ENCODE results near the gene RACK1. TPM values are rescaled to one million over a fixed set of nuclear protein-coding genes. Genes with fewer than 3 reads are reported as not detected.

RACK1 gene
- total RNA-seq, 1 donor from 2014 or later: 1,941 TPM

DNA sequence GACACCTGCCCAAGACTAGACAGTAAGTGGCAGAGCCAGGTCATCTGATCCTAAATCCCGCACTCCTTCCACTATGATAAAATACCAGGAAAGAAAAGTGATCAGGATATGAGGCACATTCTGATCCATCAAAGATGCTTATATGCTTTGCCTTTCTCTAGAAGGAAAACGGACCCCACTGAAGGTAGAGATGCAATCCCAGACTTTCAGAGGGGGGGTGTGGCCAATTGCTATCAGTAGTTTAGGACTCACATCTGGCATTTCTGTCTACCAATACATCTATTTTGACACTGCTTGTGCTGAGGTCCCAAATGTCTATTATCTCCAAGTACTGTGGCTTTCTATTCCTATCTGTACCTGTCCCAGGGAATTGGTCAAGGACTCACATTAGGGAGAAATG lies 15.6 kb upstream of the RACK1 start:
- ATAC-seq: no peak

DNA sequence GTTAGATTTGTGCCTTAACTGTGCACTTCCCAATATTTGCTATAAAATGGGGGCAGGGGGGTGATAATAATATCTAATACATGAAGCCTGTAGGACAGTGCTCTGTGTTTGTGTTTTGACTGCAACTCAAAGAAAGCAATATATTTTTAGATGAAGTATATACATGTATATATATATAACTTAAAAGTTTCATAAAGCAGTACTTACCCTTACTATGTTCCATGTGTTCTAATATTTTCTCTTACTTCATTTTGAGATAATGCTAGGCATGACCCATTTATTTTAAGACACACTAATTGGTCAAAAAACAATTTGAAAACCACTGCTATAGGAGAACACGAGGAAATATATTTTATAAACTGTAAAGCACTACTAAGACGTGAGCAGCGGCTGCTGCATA lies 14.9 kb upstream of the RACK1 start:
- no peak for ATAC-seq

DNA sequence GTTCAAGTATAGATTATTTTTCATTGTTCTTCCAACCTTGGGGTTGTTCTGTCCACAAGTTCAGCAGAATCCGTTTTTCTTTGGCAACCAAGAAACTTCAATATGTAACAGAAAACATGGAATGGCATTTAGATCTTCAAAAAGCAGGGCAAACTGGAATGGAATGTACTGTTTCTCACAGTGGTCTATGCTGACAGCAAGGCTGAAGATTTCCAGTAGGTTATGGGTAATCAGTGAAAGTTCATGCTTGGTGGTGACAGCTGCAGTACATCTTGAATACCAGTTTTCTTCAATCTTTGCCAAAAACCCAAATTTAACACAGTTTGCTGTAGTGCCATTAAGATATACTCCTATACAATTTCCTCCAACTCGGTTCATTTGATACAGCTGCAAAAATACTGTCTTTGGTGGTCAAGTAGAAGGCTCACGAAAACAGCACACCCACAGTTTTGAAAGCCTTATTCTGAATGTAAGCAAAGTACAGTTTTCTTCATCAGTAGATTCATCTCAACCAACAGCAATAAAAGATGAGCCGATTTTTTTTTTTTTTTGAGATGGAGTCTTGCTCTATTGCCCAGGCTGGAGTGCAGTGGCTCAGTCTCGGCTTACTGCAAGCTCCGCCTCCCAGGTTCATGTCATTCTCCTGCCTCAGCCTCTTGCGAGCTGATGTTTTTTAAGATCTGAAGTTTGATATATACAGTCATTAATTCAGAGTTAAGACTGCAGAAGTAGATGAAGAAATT lies 12.3 kb upstream of the RACK1 start:
- ATAC-seq: no peak

DNA sequence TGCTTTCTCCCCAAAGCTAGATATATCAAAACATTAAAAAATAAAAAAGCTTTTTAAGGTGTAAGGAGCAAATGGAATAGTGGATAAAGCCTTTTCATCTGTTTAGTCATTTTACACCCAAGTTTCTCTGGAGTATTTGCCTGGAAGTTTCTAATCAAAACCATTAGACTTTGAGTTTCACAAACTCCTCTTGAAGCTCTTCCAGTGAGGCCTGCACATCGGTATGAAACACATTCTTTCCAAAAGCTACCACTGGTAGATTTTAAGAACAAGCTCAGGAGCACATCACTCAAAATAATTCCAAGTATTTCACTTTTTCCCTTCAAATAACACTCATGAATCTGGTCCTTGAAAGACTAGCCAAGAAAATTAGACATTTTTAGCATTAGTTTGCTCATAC lies 11.6 kb upstream of the RACK1 start:
- no peak for ATAC-seq

DNA sequence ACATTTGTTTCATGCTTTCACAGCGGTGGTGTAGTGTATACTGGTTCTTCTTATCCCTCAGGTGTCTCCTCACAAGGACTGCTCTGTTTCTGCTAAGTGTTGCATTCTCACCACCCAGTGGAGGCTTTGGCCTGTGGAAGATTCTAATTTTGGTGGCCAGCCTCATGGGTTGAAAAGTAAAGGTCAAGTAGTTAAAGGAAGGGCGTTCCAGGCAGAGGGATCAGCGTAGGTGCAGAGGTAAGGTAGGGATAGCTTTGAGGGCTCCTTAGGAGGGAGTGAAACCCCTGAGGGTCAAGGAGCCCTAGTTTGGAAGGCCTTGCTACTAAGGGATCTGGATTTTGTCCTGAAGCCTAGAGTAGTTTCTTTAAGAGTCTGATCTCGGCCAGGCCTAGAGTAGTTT lies 4.6 kb upstream of the RACK1 start:
- no peak for ATAC-seq

DNA sequence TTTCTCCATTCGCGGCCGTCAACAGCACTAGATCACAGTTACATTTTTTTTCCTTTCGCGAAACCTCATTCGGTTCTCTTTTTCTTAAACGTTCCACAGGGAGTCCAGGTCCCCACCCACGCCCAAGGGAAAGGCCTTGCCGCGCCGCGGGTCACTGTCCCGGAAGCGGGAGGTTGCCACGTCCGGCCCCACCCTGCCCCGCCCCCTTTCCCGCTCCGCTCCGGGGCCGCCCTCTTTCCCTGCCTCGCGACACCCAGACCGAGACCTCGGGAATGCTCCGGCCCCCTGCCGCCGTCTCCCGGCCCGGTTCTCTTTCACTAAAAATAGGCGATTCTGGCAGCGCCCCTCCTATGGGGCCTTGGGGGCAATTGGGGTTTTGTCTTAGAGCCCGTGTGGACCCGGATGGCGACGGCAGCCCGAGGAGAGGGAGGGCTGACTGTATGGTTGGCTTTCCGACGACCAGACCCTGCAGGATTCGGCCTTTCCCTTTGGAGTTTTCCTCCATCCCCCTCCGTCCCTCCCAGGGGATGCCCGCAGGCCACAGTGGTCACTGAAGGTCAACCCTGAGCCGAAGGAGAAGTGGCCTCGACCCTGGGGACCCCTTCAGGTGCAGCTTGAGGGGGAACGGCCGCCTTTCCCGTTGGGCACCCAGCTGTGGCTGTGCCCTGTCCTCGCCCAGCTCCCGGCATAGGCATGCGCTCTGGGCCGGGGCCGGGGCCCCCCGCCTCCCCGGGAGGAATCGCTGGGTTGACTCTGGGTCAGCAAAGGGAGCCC lies 2.8 kb upstream of the RACK1 start:
- ATAC-seq: peak; percentile 81

DNA sequence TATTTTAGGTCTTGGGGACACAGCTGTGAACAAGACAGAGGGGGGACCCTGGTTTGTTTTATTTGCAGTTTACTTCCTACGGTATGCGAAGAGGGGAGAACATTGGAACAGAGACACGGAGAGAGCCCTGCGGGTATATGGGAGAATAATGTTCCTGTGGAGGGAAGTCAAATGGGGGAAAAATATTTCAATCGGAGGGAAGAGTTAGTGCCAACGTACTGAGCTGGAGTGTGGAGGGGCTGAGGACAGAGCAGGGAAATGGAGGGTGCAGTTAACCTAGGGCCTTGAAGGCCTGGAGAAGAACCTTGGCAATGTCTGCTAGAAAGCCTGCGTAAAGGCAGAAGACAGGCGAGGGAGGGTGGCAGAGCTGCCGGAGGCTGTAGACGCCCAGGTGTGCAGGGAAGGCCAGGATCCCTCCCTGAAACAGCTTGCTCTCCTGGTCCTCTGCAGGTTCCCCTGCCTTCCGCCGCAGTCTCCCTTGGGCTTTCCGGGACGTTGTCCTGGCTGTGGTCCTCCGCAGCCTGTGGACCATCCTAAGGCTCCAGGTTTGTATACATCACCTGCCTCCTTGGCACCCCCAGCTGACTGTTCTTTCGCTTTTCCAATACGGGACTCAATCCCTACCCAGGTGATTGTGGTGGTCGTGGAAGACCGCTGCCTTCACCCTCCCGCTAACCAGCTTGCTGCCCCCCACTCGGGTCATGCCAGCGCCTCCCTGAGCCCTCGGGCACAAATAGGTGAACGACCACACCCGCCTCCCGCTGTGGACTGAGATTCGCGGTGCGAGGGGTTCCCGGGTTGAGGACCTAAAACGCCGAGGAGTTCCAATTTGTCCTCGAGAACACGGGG lies 1.9 kb upstream of the RACK1 start:
- no peak for ATAC-seq

DNA sequence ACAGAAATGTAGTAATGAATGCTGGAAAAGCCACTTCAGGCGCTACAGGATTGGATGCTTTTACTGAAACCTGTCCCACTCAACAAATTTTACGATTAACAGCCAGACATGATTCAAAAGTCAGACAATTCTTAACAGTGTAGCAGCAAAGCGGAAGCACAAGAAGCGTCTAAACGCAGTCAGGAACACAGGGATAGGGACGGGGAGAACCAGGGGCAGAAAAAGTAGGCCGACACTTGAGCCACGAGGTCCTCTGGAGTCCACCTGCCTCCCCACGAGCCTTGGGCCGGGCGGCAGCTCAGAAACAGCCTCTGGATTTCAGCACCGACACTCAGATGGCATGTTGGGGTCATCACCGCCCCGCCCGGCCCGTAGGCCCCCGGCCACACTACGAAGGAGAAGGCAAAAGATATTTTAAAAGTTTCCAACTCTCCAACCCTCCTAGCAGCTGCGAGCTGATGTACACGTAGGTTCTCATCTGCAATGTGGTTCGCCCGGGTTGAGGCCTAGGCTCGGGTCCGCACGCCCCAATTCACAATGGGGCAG lies 615 bp downstream of the RACK1 start:
- no peak for ATAC-seq

DNA sequence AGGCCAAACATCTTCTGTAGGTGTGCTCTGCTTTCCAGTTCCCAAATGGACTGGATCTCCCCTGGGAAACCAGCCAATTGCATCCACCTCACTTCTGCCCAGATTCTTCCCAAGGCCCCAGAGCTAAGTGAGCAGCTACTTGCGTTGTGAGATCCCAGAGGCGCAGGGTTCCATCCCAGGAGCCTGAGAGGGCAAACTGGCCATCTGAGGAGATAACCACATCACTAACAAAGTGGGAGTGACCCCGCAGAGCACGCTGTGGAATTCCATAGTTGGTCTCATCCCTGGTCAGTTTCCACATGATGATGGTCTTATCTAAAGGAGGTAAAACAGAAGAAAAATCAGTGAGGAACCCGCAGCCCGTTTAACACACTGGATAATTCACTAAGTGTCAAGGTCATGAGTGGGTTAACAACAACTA lies 1.7 kb downstream of the RACK1 start:
- no peak for ATAC-seq

DNA sequence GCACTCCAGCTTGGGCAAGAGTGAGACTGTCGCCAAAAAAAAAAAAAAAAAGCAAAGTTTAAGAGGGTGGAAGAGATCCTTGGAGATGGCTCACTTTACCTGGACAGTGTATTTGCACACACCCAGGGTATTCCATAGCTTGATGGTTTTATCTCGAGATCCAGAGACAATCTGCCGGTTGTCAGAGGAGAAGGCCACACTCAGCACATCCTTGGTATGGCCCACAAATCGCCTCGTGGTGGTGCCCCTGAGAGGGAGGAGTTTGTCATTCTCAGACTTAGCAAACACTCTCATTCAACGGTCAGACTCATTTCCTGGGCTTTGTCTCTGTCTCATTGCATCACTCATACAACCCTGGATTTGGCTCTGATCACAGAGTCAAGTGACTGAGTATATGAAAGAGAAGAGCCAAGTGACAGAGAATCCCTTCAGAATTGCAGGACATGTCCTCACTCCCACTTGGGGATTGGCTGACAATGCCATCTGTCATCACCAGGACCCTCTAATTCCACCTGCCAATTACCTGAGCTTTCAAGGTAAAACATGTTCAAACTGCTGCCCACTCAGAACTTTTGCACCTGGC lies 2.2 kb downstream of the RACK1 start:
- peak; percentile 46 for ATAC-seq

DNA sequence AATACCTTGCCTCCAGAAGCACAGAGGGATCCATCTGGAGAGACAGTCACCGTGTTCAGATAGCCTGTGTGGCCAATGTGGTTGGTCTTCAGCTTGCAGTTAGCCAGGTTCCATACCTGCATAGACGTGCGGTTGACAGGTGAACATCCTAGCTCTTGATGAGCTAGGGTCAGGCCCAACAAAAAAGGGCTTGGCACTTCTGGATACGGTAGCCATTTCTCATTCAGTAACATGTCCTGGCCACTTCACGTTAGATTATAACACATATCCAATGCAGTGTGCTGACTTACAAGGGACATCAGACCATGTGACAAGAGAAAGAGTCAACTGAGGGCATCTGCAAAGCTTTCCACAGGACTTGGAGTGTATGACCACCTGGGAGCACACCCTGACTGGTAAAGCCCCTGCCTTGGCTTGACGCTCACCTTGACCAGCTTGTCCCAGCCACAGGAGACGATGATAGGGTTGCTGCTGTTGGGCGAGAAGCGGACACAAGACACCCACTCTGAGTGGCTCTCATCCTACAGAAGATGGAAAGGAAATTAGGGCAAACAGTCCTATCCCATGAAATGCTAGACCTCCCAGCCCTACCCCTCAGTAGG lies 4.5 kb downstream of the RACK1 start:
- ATAC-seq: no peak

DNA sequence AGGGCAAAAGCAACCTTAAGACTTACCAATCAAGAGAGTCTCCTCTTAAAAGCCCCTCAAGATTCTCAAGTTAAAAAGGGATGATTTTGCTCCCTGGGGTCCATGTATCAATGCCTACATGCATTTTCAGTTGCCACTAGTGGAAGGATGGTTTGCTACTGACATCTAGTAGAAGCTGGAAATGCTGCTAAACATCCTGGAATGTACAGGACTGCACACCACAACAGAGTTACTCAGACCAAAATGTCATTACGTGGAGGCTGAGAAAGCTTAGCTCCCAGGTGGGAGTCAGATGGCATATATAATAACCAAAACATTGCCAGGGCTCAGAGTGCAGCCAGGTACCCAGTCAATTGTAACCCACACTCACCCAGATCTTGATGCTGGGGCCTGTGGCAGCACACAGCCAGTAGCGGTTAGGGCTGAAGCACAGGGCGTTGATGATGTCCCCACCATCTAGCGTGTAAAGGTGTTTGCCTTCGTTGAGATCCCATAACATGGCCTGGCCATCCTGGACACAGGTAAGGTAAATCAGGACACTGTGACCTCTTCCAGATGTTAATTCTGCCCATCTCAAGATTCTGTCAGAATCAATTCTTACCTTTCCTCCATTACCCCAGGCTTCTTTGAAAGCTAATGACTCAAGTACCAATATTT lies 5.8 kb downstream of the RACK1 start:
- ATAC-seq: no peak

DNA sequence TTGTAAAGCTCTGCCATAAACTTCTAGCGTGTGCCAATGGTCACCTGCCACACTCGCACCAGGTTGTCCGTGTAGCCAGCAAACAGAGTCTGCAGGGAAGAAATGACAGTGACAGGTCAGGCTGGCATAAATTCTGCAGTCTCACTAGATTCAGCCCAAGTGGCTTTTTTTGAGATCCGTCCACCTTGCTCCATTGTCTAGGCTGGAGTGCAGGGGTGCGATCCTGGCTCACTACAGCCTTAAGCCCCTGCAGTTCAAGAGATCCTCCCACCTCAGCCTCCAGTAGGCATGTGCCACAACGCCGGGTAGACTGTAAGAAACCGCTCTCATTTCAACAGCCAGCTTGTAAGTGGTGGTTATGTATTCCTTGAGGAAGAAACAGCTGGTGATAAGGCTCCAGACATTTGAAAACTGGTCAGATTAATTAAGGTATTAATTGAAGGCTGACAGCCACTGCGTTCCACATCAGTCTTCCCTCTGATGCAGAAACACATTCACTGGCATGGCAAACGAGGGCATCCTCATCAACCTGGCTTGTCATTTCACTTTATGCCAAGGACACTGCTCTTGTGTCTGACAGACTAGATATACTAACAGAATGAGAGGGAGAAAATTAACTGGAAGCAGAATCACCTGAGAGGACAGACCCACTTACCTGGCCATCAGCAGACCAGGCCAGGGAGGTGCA lies 6.6 kb downstream of the RACK1 start:
- ATAC-seq: no peak

DNA sequence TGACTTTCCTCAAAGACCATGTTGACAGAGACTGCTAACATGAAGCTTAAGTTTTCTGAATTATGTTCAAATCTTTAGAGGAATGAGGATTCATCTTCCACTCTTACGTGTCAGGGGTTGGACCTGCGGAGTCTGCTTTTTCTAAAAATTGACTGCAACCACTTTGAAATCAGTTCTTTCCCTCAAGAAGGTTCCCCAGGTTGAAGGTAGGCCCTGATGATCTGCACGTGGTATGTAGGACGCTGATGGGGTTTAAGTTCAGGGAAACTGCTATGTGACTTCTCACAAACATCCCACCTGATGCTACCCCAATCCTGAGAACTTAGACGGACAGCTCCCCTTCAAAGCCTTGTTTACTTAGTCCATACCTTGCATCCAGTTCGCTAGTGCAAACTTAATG lies 7.2 kb downstream of the RACK1 start:
- ATAC-seq: no peak

DNA sequence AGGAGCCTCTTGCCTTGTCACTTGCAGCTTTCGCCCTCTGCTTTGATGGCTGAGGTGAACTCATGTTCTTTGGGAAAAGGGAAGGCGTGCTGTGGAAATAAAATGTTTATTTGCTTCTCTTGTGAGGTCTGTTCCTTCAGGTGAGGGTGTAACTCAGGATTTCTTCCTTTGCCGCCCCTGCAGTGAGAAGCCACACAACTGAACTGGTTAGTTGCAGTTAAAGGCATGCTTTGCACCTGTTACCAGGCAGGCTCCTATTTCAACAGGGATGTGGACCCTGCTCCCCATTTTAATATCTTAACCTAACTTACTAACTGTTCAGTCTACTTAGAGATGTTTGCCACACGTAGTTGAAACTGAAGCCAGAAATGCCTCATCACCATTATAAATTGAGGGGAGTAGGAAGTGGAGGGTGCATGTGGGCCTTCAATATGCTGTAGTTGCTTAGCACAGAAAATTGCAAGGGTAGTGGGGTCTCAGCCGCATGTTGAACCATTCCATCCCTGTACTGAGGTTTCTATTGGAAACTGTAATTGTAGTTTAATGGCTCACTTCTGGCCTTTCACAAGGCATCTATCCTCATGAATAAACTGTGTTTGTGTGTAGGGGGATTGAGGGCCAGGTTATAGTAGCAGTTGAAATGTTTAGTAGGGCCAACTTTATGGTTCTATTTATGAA lies 7.9 kb downstream of the RACK1 start:
- ATAC-seq: no peak

DNA sequence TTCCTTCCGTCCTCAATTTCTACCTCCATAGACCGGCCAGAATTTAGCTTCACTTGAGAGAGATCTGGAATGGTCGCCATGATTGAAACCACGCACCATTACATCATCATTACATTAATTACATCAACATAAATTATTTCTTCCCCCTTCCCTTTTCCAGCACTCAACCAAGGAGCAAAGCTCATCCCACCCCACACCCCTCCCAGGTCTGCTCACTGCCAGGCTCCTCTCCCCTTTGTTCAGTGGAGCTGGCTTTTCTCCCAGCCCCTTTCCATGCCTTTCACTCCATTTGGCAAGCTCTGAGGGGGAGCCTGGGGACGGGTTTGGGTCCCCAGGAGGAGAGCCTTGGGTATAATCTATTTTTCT lies 8.4 kb downstream of the RACK1 start:
- no peak for ATAC-seq

DNA sequence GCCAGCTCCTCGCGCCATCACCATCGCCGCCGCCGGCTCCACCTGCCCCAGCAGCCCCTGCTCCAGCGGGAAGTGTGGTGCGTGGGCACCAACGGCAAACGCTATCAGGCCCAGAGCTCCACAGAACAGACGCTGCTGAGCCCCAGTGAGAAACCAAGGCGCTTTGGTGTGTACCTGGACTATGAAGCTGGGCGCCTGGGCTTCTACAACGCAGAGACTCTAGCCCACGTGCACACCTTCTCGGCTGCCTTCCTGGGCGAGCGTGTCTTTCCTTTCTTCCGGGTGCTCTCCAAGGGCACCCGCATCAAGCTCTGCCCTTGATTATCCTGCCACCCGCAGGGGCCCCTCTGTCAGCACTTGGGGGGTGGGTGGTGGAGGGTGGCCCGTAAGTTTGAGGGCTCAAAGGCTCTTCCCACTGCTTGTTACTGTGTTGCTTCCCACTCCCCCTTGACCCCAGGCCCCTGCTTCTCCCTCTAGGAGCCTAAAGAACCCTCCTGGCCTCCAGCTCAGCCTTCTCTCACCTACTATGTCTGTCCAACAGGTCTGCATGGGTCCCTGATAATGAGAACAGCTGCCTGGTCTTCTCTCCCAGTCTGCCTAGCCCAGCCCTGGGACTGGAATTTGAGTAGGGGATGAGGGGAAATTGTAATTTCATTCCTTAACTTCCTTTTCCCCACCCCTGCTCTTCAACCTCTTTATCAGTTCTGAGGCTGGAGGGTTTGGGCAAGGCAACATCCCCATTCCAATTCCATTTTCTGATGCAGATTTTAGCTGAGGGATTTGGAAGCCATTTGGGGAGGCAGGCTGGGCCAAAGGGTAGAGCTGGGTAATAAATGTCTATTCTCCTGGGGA lies 9.0 kb downstream of the RACK1 start:
- peak; percentile 29 for ATAC-seq

DNA sequence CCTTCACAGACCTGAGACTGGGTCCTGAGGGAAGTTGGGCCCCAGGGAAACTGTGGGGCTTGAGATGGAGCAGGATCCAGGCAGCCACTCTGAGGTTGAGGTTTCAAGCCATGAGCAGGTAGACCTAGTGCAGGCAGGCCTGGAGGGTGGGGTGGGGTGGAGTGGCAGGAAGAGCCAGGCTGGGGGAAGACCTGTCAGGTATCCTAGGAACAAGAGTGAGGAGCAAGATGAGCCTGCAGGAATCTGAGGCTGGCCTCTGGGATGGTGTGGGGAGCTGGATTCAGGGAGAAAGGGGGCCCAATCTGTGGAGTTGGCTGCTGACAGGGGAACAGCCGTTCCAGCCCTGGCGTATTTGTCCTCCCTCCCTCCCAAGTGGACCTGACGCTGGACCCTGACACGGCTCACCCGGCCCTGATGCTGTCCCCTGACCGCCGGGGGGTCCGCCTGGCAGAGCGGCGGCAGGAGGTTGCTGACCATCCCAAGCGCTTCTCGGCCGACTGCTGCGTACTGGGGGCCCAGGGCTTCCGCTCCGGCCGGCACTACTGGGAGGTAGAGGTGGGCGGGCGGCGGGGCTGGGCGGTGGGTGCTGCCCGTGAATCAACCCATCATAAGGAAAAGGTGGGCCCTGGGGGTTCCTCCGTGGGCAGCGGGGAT lies 9.8 kb downstream of the RACK1 start:
- peak; percentile 59 for ATAC-seq

All from esophagus mucosa (tissue), 1 donor.